ENCODE data around the gene ATRNL1.

- TF ChIP-seq CTCF (IDR thresholded peaks at IDR 0.05; ENCODE audit: low read depth, low read length, poor library complexity, severe bottlenecking) (no peak), EZH2phosphoT487 (IDR thresholded peaks at IDR 0.05; ENCODE audit: borderline replicate concordance, low read length) (no peak)
These were observed 569.3 kb downstream of the ATRNL1 start for GRCh38 chr10:115662422-115662821.

Data from DOHH2 (cell line).